Retinal pigment epithelial cell (primary cell): ENCODE measurements around the gene DNAH17.
"Not testable (repeated sequence)": the region's sequence is repeated elsewhere in the genome, so short reads cannot be mapped to it uniquely, and the experiment has no call there.

Source experiments
- DNase-seq: peaks from one replicate; pipeline ENCODE4 v3.0.0-alpha.2; 2010; ENCODE audit warnings: low read depth
- H3K4me3 ChIP-seq: 2 replicates; pipeline ENCODE4 v1.5.1; 2011; ENCODE audit warnings: mild to moderate bottlenecking, low read length, control low read depth, moderate library complexity
- CTCF ChIP-seq: conservative IDR thresholded peaks from 2 replicates; pipeline ENCODE4 v1.5.1; 2011; ENCODE audit warnings: low read depth, low read length, control low read depth, inconsistent platforms

Gene DNAH17

GRCh38 chr17:78469443-78469842 lies 107.8 kb downstream of the DNAH17 start:
- H3K4me3 ChIP-seq = no peak overlapping the region
- no peak for TF ChIP-seq CTCF
- no peak for DNase-seq

GRCh38 chr17:78468366-78468765 lies 108.8 kb downstream of the DNAH17 start:
- no peak overlapping the region for H3K4me3 ChIP-seq
- TF ChIP-seq CTCF = no peak
- DNase-seq = no peak

GRCh38 chr17:78466786-78467715 lies 110.1 kb downstream of the DNAH17 start:
- no peak for TF ChIP-seq CTCF
- no peak for DNase-seq
- no peak overlapping the region for H3K4me3 ChIP-seq

- H3K4me3 ChIP-seq = not testable (repeated sequence)
These were observed 110.9 kb downstream of the DNAH17 start for GRCh38 chr17:78466109-78466785.

GRCh38 chr17:78462148-78462547 lies 115.0 kb downstream of the DNAH17 start:
- TF ChIP-seq CTCF = no peak
- no peak for DNase-seq
- H3K4me3 ChIP-seq = no peak overlapping the region

More at GRCh38 chr17:78466109-78466785, 110.9 kb downstream of the DNAH17 start:
- DNase-seq = not testable (repeated sequence)

- DNase-seq = no peak
- no peak for TF ChIP-seq CTCF
- no peak overlapping the region for H3K4me3 ChIP-seq
These were observed 115.5 kb downstream of the DNAH17 start for GRCh38 chr17:78461799-78462053.

- DNase-seq = no peak
- H3K4me3 ChIP-seq = no peak overlapping the region
- no peak for TF ChIP-seq CTCF
These were observed 116.0 kb downstream of the DNAH17 start for GRCh38 chr17:78460951-78461798.
